ENCODE measurements around the gene NUDT13.

DNA sequence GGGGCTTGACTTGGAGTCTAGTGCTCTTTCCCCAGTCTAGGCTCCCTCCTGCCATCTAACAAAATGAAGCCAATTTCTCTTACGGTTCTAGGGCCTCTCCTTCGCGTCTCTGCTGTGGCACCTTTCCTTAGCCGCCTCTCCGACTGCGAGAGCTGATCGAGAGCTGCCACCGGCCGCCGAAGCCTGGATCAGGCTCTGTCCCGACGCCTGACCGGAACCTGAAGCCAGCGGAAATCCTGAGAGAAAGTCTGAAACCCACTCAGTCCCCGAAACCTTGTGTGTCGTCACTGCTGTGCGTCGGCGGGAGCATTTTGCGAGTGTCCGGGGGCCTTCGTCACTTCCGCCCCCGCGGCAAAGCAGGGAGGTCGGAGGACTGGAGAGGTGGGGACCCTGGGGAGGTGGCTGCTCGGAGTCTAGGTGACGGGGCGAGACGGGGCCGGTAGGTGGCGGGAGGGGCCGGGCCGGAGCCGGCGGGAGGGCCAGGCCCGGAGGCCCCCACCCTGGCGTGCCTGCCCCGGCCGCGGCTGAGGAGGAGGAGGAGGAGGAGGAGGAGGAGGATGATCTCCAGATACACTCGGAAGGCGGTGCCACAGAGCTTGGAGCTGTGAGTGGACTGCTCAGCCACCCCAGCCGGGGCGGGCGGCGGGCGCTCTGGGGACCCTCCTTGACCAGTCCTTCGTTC is 57.7 kb downstream of the NUDT13 start, which contains the start of the genes ECD and FAM149B1:
- TF ChIP-seq, protein P1, sequence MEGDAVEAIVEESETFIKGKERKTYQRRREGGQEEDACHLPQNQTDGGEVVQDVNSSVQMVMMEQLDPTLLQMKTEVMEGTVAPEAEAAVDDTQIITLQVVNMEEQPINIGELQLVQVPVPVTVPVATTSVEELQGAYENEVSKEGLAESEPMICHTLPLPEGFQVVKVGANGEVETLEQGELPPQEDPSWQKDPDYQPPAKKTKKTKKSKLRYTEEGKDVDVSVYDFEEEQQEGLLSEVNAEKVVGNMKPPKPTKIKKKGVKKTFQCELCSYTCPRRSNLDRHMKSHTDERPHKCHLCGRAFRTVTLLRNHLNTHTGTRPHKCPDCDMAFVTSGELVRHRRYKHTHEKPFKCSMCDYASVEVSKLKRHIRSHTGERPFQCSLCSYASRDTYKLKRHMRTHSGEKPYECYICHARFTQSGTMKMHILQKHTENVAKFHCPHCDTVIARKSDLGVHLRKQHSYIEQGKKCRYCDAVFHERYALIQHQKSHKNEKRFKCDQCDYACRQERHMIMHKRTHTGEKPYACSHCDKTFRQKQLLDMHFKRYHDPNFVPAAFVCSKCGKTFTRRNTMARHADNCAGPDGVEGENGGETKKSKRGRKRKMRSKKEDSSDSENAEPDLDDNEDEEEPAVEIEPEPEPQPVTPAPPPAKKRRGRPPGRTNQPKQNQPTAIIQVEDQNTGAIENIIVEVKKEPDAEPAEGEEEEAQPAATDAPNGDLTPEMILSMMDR (IDR thresholded peaks at IDR 0.05): peak in 2 of 4 experiments; percentile 34 to 44
- TF ChIP-seq EP300 (IDR thresholded peaks at IDR 0.05): no peak
- peak; percentile 93 to 94 for TF ChIP-seq POLR2A (IDR thresholded peaks at IDR 0.05)
- peak; percentile 97 for TF ChIP-seq POLR2AphosphoS5 (IDR thresholded peaks at IDR 0.05)

All from gastroesophageal sphincter (tissue), 3 donors.